GM12875 (cell line): ENCODE results near the gene KANSL1.

Experiments
- H3K4me3 ChIP-seq: one replicate; pipeline ENCODE4 v1.5.1; 2011; ENCODE audit warnings: low read depth, low read length, control low read depth
- TF ChIP-seq, protein P1 (sequence below): IDR thresholded peaks from 2 replicates; pipeline ENCODE4 v1.5.1; 2011; ENCODE audit warnings: low read depth, mild to moderate bottlenecking, control low read depth, inconsistent platforms, low read length, moderate library complexity, borderline replicate concordance; ENCODE audit not compliant: insufficient read depth

KANSL1 gene

GRCh38 chr17:46063241-46063640 is 130.0 kb downstream of the KANSL1 start:
- no peak overlapping the region for H3K4me3 ChIP-seq
- TF ChIP-seq, protein P1, sequence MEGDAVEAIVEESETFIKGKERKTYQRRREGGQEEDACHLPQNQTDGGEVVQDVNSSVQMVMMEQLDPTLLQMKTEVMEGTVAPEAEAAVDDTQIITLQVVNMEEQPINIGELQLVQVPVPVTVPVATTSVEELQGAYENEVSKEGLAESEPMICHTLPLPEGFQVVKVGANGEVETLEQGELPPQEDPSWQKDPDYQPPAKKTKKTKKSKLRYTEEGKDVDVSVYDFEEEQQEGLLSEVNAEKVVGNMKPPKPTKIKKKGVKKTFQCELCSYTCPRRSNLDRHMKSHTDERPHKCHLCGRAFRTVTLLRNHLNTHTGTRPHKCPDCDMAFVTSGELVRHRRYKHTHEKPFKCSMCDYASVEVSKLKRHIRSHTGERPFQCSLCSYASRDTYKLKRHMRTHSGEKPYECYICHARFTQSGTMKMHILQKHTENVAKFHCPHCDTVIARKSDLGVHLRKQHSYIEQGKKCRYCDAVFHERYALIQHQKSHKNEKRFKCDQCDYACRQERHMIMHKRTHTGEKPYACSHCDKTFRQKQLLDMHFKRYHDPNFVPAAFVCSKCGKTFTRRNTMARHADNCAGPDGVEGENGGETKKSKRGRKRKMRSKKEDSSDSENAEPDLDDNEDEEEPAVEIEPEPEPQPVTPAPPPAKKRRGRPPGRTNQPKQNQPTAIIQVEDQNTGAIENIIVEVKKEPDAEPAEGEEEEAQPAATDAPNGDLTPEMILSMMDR = no peak

DNA sequence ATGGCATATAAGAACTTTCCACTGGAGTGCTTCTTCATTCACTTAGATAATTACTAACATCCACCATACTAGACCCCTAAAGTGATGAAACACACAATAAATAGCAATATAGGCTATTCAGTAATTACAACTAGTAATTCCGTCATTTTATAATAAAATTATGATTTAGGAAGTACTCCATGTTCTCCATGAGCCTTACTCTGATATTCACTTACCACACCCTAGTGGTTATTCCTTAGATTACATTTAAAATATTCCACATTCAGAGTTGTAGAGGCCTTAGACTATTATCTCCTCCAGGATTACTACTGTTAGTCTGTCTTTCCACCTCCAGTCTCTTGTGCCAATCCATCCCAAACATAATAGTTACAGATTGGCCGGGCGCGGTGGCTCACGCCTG is 131.8 kb downstream of the KANSL1 start:
- no peak overlapping the region for H3K4me3 ChIP-seq
- TF ChIP-seq, protein P1 = no peak

DNA sequence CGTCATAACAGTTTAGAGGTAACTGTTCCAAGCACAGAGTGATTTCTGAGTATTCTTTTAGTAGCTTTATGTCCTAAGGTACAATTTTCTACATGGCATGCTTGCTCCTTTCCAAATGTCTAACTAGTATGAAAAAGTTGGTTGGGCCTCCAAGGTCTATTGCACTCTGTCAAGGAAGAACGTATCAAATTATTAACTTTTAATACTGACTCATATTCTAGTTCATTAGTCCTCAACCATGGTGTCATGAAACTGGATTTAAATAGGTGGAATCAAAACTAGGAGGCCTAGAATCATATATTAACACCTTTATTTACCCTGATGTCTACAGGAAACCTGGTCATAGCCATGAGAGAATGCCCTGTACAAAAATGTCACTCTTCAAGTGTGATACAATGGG is 132.8 kb downstream of the KANSL1 start:
- TF ChIP-seq, protein P1 = no peak
- H3K4me3 ChIP-seq = no peak overlapping the region

GRCh38 chr17:46059486-46059885 is 133.7 kb downstream of the KANSL1 start:
- TF ChIP-seq, protein P1 = no peak

GRCh38 chr17:46057366-46057765 is 135.9 kb downstream of the KANSL1 start:
- no peak overlapping the region for H3K4me3 ChIP-seq
- TF ChIP-seq, protein P1 = no peak

More at GRCh38 chr17:46059486-46059885, 133.7 kb downstream of the KANSL1 start:
- no peak overlapping the region for H3K4me3 ChIP-seq

DNA sequence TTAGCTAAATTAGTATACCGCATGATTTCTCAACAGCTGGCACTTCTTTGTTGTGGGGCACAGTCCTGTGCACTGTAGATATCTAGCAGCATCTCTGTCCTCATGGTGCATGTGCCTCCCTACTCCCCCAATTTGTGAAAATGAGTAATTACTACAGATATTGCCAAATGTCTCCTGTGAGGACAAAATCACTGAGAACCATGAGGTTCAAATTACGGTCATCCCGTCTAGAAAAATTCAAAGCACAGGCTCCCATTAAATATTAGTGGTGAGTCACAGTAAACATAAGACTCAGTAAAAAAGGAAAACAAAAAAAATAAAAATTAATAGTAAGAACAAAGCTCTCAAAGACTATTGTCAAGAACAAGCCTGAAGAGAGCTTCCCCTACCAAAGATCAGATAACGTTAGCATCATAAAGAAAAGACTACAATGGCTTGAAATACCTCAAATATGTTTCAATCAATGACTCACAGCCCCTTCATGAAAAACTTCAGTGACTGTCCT is 136.4 kb downstream of the KANSL1 start:
- no peak overlapping the region for H3K4me3 ChIP-seq
- TF ChIP-seq, protein P1 = no peak

DNA sequence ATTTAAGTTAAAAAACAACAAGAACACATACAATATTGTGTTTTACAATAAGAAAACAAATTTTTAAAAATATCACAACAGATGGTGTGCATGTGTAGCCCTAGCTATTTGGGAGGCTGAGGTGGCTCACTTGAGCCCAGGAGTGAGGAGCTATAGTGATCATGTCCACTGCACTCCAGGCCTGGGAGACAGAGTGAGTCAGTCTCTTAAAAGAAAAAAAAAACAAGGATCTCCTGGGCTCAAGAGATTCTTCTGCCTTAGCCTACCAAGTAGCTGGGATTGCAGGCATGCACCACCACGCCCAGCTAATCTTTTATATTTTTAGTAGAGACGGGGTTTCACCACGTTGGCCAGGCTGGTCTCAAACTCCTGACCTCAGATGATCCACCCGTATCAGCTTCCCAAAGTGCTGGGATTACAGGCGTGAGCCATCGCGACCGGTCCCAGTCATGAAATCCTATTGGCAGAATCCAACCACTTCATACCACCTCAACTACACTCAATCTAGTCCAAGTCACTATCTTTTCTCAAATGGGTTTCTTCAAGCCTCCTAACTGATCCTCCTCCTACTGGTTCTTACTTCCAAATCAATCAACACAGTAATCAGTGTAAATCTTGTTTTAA is 139.2 kb downstream of the KANSL1 start:
- TF ChIP-seq, protein P1 = no peak
- H3K4me3 ChIP-seq = no peak overlapping the region
